GM12878 (cell line): Measurements from ENCODE around the gene SEMA6C. TPM values are rescaled to one million over a fixed set of nuclear protein-coding genes. Genes with fewer than 3 reads are reported as not detected.
A peak's percentile ranks its signal among the peaks of the same experiment; 100 is the strongest.

Source experiments
- ATF3 ChIP-seq: IDR thresholded peaks from 2 replicates; pipeline ENCODE4 v1.6.1; 2011; ENCODE audit warnings: low read depth, mild to moderate bottlenecking, low read length, moderate library complexity, borderline replicate concordance; ENCODE audit errors: extremely low read depth
- CHD4 ChIP-seq: fragments of 200-600 bp; sonication (generic); IDR thresholded peaks from 2 replicates; pipeline ENCODE4 v1.6.1; 2016; ENCODE audit warnings: mild to moderate bottlenecking
- E4F1 ChIP-seq: fragments of 450-650 bp; IDR thresholded peaks from 2 replicates; pipeline ENCODE4 v1.6.1; 2018; ENCODE audit warnings: borderline replicate concordance, mild to moderate bottlenecking; ENCODE audit not compliant: partially characterized antibody
- ETV6 ChIP-seq, 2 experiments: fragments of 450-650 bp in 1 of 2; IDR thresholded peaks in 1 of 2; conservative IDR thresholded peaks in 1 of 2; 2 replicates each; pipeline ENCODE4 v1.6.1; 2014; ENCODE audit warnings: antibody characterized with exemption in 1 of 2, borderline replicate concordance in 1 of 2, low read depth in 1 of 2, mild to moderate bottlenecking in 1 of 2, moderate library complexity in 1 of 2
- HCFC1 ChIP-seq: fragments of 150-350 bp; IDR thresholded peaks from 2 replicates; pipeline ENCODE4 v1.6.1; 2014; ENCODE audit warnings: low read length
- IKZF1 ChIP-seq: fragments of 450-650 bp; conservative IDR thresholded peaks from 2 replicates; pipeline ENCODE4 v1.6.1; 2017; ENCODE audit warnings: antibody characterized with exemption, mild to moderate bottlenecking
- MXI1 ChIP-seq: fragments of 150-350 bp; IDR thresholded peaks from 2 replicates; pipeline ENCODE4 v1.6.1; 2011; ENCODE audit warnings: low read depth, mild to moderate bottlenecking, inconsistent platforms, low read length, improper control_type of control experiment
- MYB ChIP-seq: fragments of 150-350 bp; IDR thresholded peaks from 2 replicates; pipeline ENCODE4 v1.6.1; 2014; ENCODE audit warnings: mild to moderate bottlenecking, low read depth, low read length, borderline replicate concordance
- NR2C1 ChIP-seq: fragments of 450-650 bp; IDR thresholded peaks from 2 replicates; pipeline ENCODE4 v1.6.1; 2017; ENCODE audit warnings: antibody characterized with exemption, mild to moderate bottlenecking, moderate library complexity
- PAX5 ChIP-seq: IDR thresholded peaks from 2 replicates; pipeline ENCODE4 v1.6.1; 2011; ENCODE audit warnings: low read depth, low read length, borderline replicate concordance
- POLR2AphosphoS5 ChIP-seq: IDR thresholded peaks from 2 replicates; pipeline ENCODE4 v1.6.1; 2011; ENCODE audit warnings: mild to moderate bottlenecking, low read length, inconsistent platforms
- POU2F2 ChIP-seq: IDR thresholded peaks from 3 replicates; pipeline ENCODE4 v1.6.1; 2011; ENCODE audit warnings: low read depth, mild to moderate bottlenecking, low read length, borderline replicate concordance
- PRDM15 ChIP-seq: fragments of 450-650 bp; formaldehyde crosslinking; IDR thresholded peaks from 2 replicates; pipeline ENCODE4 v1.4.0; 2020; ENCODE audit warnings: mild to moderate bottlenecking, moderate library complexity
- RELA ChIP-seq: fragments of 450-650 bp; IDR thresholded peaks from 2 replicates; pipeline ENCODE4 v1.8.0; 2014; ENCODE audit warnings: borderline replicate concordance; ENCODE audit not compliant: partially characterized antibody
- SIX5 ChIP-seq: IDR thresholded peaks from 2 replicates; pipeline ENCODE4 v1.6.1; 2011; ENCODE audit warnings: mild to moderate bottlenecking, low read depth, low read length, moderate library complexity; ENCODE audit not compliant: severe bottlenecking
- SMC3 ChIP-seq: IDR thresholded peaks from 2 replicates; pipeline ENCODE4 v1.6.1; 2011; ENCODE audit warnings: low read length, improper control_type of control experiment, borderline replicate concordance
- TCF12 ChIP-seq: IDR thresholded peaks from 2 replicates; pipeline ENCODE4 v1.6.1; 2011; ENCODE audit warnings: low read depth, mild to moderate bottlenecking, low read length
- USF2 ChIP-seq: IDR thresholded peaks from 2 replicates; pipeline ENCODE4 v1.6.1; 2011; ENCODE audit warnings: low read depth, low read length, improper control_type of control experiment, borderline replicate concordance
- polyA plus RNA-seq, 11 experiments: library from polyadenylated mRNA; depleted of rRNA in 4 of 11; unstranded in 6 of 11; stranded (reverse) in 5 of 11; fragments of >200 nt; fragmentation: Nextera tagmentation in 4 of 11; fragmentation: Illumina TruSeq in 1 of 11; extraction: Ambion mirVana in 4 of 11; extraction: Trizol in 1 of 11; gene quantifications; 1 replicate in 1 of 11; 2 replicates in 10 of 11; pipeline versions ENCODE4 v1.2.1 to v1.2.3, GENCODE V29; 2011 to 2016; ENCODE audit warnings: inconsistent platforms in 2 of 11, missing spikeins in 2 of 11, low read depth in 1 of 11
- total RNA-seq, 4 experiments: library from RNA; depleted of rRNA in 3 of 4; stranded (reverse); fragments of >200 nt in 3 of 4; fragmentation: Illumina TruSeq in 1 of 4; extraction: Trizol in 1 of 4; gene quantifications; 2 replicates each; pipeline versions ENCODE4 v1.2.1 to v1.2.3, GENCODE V29; 2013 to 2021

SEMA6C gene
- total and polyA plus RNA-seq, 10 of the 15 experiments (the other 5 are each of a cell fraction or from before 2014, with no cell fraction given): 0.13 to 2.2 (median 0.29) TPM; not detected in 1

GRCh38 chr1:151130987-151131586 lies 15.3 kb downstream of the SEMA6C start (continued):
- TF ChIP-seq ETV6 (conservative IDR thresholded peaks at IDR 0.05 in 1 of 2, IDR thresholded peaks at IDR 0.05 in 1 of 2; ENCODE audit: borderline replicate concordance in 1 of 2, low read depth in 1 of 2) (no peak), SMC3 (0 out of 2 replicates have a peak, but pooled peaks have one; percentile 5), NR2C1 (no peak), USF2 (no peak), POLR2AphosphoS5 (peak; percentile 51; the same call in 1 of the 2 replicates), MYB (no peak), POU2F2 (peak; percentile 4; the same call in 1 of the 3 replicates), PAX5 (no peak), TCF12 (0 out of 2 replicates have a peak, but pooled peaks have one; percentile 9), RELA (no peak), HCFC1 (no peak), MXI1 (no peak), SIX5 (no peak), CHD4 (no peak), IKZF1 (no peak), ATF3 (no peak), E4F1 (no peak), PRDM15 (no peak)
